ENCODE results near the gene WAS.
A peak's percentile ranks its signal among the peaks of the same experiment; 100 is the strongest.
"Not testable (repeated sequence)": the region's sequence is repeated elsewhere in the genome, so short reads cannot be mapped to it uniquely, and the experiment has no call there.

The WAS gene

GRCh38 chrX:48689208-48689920 lies 5.8 kb downstream of the WAS start:
- TF ChIP-seq CTCF (conservative IDR thresholded peaks at IDR 0.05; ENCODE audit: low read depth, low read length), result no peak
- no peak for DNase-seq (ENCODE audit: low read depth)
- no peak overlapping the region for H3K4me3 ChIP-seq (ENCODE audit: low read length)

- not testable (repeated sequence) for H3K4me3 ChIP-seq (ENCODE audit: low read length); DNase-seq (ENCODE audit: low read depth)
Measured at GRCh38 chrX:48691746-48692145, 8.1 kb downstream of the WAS start.

- no peak overlapping the region for H3K4me3 ChIP-seq (ENCODE audit: low read length)
- DNase-seq (ENCODE audit: low read depth), result no peak
- no peak for TF ChIP-seq CTCF (conservative IDR thresholded peaks at IDR 0.05; ENCODE audit: low read depth, low read length)
Measured at GRCh38 chrX:48694776-48695533, 11.4 kb downstream of the WAS start.

- peak overlapping the region; percentile 54 for H3K4me3 ChIP-seq (ENCODE audit: low read length)
- DNase-seq (ENCODE audit: low read depth), result no peak
- no peak for TF ChIP-seq CTCF (conservative IDR thresholded peaks at IDR 0.05; ENCODE audit: low read depth, low read length)
Measured at GRCh38 chrX:48695534-48695896, 11.9 kb downstream of the WAS start.

GRCh38 chrX:48695925-48696300 lies 12.3 kb downstream of the WAS start:
- TF ChIP-seq CTCF (conservative IDR thresholded peaks at IDR 0.05; ENCODE audit: low read depth, low read length), result no peak
- H3K4me3 ChIP-seq (ENCODE audit: low read length), result peak overlapping the region; percentile 54
- no peak for DNase-seq (ENCODE audit: low read depth)

- peak within 1 kb of the TSS; percentile 54 for H3K4me3 ChIP-seq (ENCODE audit: low read length)
- TF ChIP-seq CTCF (conservative IDR thresholded peaks at IDR 0.05; ENCODE audit: low read depth, low read length), result no peak
- DNase-seq (ENCODE audit: low read depth), result peak; percentile 42
Measured at GRCh38 chrX:48696301-48696908, 12.8 kb downstream of the WAS start, which contains the start of gene SUV39H1. Gene SUV39H1 (plus strand): TSS chrX:48696734. CDS start chrX:48696785, 51 bp downstream.

- no peak for DNase-seq (ENCODE audit: low read depth)
- no peak for TF ChIP-seq CTCF (conservative IDR thresholded peaks at IDR 0.05; ENCODE audit: low read depth, low read length)
- peak overlapping the region; percentile 54 for H3K4me3 ChIP-seq (ENCODE audit: low read length)
Measured at GRCh38 chrX:48696909-48697727, 13.5 kb downstream of the WAS start.

Measured in retinal pigment epithelial cell (primary cell).